Fibroblast of skin of left quadriceps (primary cell): ENCODE measurements around the gene PDGFB.

Source experiments
- DNase-seq, 2 experiments: peaks; one replicate each; pipeline ENCODE4 v3.0.0-alpha.2; 2013; ENCODE audit warnings: low read depth in 2 of 2

The PDGFB gene

DNA sequence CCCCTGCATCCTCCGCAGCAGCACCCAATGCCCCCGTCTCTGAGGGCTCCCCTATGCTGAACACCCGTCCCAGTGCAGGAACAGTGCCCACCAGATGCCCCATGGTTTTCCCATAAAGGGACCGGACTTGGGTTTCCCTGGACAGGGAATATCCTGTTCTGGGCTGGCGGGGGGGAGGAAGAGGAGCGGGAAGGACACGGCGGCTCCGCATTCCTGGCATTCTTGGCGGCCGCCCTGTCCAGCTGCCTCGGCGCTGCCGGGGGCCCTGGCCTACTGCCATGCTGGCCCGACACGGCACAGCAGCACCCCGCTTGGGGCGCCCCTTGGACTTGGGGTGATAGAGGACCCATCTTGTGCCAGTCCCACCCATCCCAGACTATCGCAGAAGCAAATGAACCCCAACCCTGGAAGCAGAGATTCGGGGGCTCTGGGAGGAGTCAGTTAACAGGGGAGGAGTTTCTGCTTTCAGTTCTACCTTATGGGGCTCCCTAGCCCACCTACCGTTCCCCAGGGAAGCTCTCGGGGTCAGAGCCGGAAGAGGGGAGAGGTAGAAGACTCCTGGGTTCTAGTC, 68.6 kb downstream of the PDGFB start:
- DNase-seq: peak; percentile 42 to 51

DNA sequence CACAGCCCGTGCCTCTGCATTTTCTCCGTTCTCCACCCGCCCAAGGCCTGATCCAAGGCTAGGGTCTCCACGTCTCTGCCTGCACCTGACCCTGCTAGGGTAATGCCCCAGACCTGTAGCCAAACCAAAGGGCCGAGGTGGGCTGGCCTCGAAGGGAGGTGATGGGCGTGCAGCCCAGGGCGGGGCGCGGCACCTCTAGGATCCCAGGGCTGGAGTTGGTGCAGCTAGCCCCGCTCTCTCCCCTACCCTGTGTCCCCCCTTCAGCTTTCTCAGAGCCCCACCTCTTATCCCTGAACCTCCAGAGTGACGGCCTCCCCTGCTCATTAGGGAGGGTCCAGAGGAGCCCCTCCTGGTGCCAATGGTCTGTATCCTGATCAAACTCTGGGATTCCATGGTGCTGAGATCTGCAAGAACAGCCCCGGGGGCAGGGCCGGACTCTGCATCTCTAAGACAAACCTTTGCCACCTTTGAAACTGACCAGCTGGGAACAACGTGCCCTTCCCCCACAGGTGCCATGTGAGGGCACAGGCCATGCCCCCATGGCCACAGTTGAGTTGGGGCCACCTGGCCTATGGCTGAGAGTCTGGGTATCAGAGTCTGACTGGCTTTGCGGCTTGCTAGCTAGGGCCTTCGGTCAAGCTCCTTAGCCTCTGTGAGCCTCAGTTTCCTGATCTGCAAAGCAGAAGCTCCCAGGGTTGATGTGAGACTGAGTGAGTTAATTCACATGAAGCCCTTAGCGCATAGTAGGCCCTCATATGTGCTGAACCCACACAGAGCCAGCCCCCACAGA, 69.2 kb downstream of the PDGFB start:
- DNase-seq: no peak

- DNase-seq: peak; percentile 76 to 85
Observed at GRCh38 chr22:39174498-39175352, 70.1 kb downstream of the PDGFB start.

DNA sequence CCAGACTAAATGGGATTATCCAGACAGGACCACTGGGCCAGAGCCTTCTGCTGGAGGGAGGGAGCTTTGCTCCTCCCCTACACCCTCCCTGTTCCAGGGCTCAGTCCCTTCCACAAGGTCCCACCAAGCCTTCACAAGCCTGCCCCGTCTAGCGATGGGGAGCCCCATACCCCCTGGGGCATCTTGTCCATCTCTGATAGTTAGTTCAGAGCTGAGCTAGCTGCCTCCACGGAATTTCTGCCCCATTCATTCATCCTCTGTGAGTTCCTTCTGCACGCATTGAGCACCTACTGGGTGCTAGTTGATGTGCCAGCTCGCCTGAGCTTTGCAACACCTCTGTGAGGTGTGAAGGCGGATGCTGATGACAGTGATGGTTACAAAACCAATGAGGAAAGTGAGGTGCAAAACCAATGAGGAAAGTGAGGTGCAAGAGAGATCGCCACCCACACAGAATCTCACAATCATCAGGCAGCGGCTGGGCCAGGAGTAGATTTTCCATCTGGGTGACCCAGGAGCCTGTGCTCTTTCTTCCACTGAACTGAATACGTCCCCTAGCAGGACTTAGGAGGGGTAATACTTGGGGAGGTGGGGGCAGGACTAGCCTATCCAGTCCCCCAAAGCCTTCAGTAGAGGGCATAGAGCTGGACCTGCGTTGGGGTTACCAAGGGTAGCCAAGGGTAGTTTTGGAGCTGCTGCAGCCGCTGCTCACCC, 70.8 kb downstream of the PDGFB start:
- no peak for DNase-seq
